ENCODE data around the gene FAM20C.
"Not testable (repeated sequence)": the region's sequence is repeated elsewhere in the genome, so short reads cannot be mapped to it uniquely, and the experiment has no call there.

GRCh38 chr7:206351-206750 is 14.0 kb downstream of the FAM20C start:
- TF ChIP-seq CTCF (conservative IDR thresholded peaks at IDR 0.05; ENCODE audit: low read depth, low read length); EZH2 (IDR thresholded peaks at IDR 0.05; ENCODE audit: borderline replicate concordance, low read depth, low read length, poor library complexity, severe bottlenecking): not testable (repeated sequence)

All from A673 (cell line).